IPS-18a (cell line): ENCODE measurements around the gene CDC7.
"Not testable (repeated sequence)": the region's sequence is repeated elsewhere in the genome, so short reads cannot be mapped to it uniquely, and the experiment has no call there.

Experiments
- H3K27ac ChIP-seq: one replicate; pipeline ENCODE4 v1.5.1; 2013; ENCODE audit warnings: low read length
- H3K27me3 ChIP-seq: one replicate; pipeline ENCODE4 v1.6.1; 2013; ENCODE audit warnings: mild to moderate bottlenecking, low read length; ENCODE audit not compliant: control insufficient read depth, insufficient read depth
- H3K36me3 ChIP-seq: one replicate; pipeline ENCODE4 v1.6.1; 2013; ENCODE audit warnings: low read depth, low read length; ENCODE audit not compliant: control insufficient read depth
- H3K4me1 ChIP-seq: one replicate; pipeline ENCODE4 v1.6.1; 2013; ENCODE audit warnings: low read depth, low read length; ENCODE audit not compliant: control insufficient read depth
- H3K4me3 ChIP-seq: one replicate; pipeline ENCODE4 v1.5.1; 2013; ENCODE audit warnings: low read length
- H3K9ac ChIP-seq: one replicate; pipeline ENCODE4 v1.6.1; 2013; ENCODE audit warnings: mild to moderate bottlenecking, low read length, moderate library complexity
- H3K9me3 ChIP-seq: one replicate; pipeline ENCODE4 v1.6.1; 2013; ENCODE audit warnings: low read depth, low read length; ENCODE audit not compliant: control insufficient read depth

Gene CDC7

GRCh38 chr1:91500756-91501522 is at the start of gene CDC7:
TSS of gene CDC7 (plus strand) at chr1:91500851. CDS start at chr1:91501717, 866 bp downstream.
- no peaks in the 10 kb centered on the region for H3K9me3 ChIP-seq
- peaks cover 25% of the 10 kb centered on the region for H3K4me1 ChIP-seq
- peak within 1 kb of the TSS; percentile 86 for H3K9ac ChIP-seq
- H3K36me3 ChIP-seq = peaks cover 4% of the 10 kb centered on the region
- peak within 1 kb of the TSS; percentile 91 for H3K27ac ChIP-seq
- no peaks in the 10 kb centered on the region for H3K27me3 ChIP-seq
- peak within 1 kb of the TSS; percentile 76 for H3K4me3 ChIP-seq

- Histone ChIP-seq H3K36me3 (no peaks in the 10 kb centered on the region), H3K9me3 (no peaks in the 10 kb centered on the region), H3K4me1 (no peaks in the 10 kb centered on the region), H3K9ac (no peak overlapping the region), H3K27ac (no peak overlapping the region), H3K4me3 (no peak overlapping the region), H3K27me3 (no peaks in the 10 kb centered on the region)
Observed at GRCh38 chr1:91454136-91454535, 46.5 kb upstream of the CDC7 start.

GRCh38 chr1:91455334-91455733 is 45.3 kb upstream of the CDC7 start:
- Histone ChIP-seq H3K9me3 (no peaks in the 10 kb centered on the region), H3K4me3 (no peak overlapping the region), H3K36me3 (no peaks in the 10 kb centered on the region), H3K4me1 (no peaks in the 10 kb centered on the region), H3K27me3 (no peaks in the 10 kb centered on the region), H3K27ac (no peak overlapping the region), H3K9ac (no peak overlapping the region)

GRCh38 chr1:91455896-91456295 is 44.8 kb upstream of the CDC7 start:
- no peak overlapping the region for H3K9ac ChIP-seq
- no peaks in the 10 kb centered on the region for H3K27me3 ChIP-seq
- H3K4me1 ChIP-seq = no peaks in the 10 kb centered on the region
- no peak overlapping the region for H3K4me3 ChIP-seq
- H3K9me3 ChIP-seq = no peaks in the 10 kb centered on the region
- no peak overlapping the region for H3K27ac ChIP-seq
- H3K36me3 ChIP-seq = no peaks in the 10 kb centered on the region

DNA sequence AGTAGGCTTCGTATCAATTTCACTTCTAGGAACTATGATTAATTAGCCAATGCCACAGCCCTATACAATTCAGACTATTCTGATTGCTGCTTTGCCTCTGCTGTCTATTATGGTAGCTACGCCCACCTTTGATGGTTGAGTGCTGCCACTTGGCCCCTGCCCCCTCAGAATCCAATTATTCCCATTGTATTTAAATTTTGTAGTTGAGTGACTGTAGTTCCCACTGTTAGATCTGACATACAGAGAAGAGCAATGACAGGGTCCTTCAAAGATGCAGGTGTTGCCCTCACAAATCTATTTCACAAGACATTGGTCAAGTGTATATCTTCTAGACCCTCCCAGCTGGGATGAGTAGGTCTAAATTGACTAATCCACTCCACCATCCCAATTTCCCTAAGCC is 35.3 kb upstream of the CDC7 start:
- H3K4me3 ChIP-seq, H3K36me3 ChIP-seq, H3K9me3 ChIP-seq, H3K9ac ChIP-seq, H3K4me1 ChIP-seq, H3K27me3 ChIP-seq, H3K27ac ChIP-seq: not testable (repeated sequence)

- H3K4me1 ChIP-seq = no peaks in the 10 kb centered on the region
- H3K4me3 ChIP-seq = no peak overlapping the region
- H3K36me3 ChIP-seq = no peaks in the 10 kb centered on the region
- no peak overlapping the region for H3K9ac ChIP-seq
- H3K27me3 ChIP-seq = no peaks in the 10 kb centered on the region
- H3K9me3 ChIP-seq = no peaks in the 10 kb centered on the region
- no peak overlapping the region for H3K27ac ChIP-seq
Observed at GRCh38 chr1:91476533-91477217, 24.0 kb upstream of the CDC7 start.

- H3K36me3 ChIP-seq = no peaks in the 10 kb centered on the region
- H3K27ac ChIP-seq = no peak overlapping the region
- H3K4me1 ChIP-seq = no peaks in the 10 kb centered on the region
- peaks cover 5% of the 10 kb centered on the region for H3K9me3 ChIP-seq
- no peak overlapping the region for H3K9ac ChIP-seq
- H3K27me3 ChIP-seq = no peaks in the 10 kb centered on the region
- no peak overlapping the region for H3K4me3 ChIP-seq
Observed at GRCh38 chr1:91487469-91487868, 13.2 kb upstream of the CDC7 start.

DNA sequence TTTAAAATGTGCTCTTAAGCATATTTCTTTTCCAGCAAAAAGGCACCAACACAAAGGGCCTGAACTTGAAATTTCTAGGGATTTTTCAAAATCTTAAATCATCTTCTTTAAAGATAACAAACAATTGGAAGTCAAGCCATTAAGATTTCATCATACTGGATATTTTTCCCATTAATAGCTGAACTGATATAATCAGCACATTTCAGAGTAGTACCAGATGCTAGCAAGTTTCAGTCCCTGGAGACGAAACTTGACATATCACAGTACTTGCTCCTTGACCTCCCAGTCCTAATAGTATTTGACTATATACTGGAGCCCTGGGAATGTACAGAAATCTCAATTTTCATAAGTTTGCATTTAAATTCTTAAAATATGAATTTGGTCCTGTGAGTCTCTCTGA is 10.2 kb upstream of the CDC7 start:
- Histone ChIP-seq H3K27me3 (no peaks in the 10 kb centered on the region), H3K36me3 (no peaks in the 10 kb centered on the region), H3K27ac (no peak overlapping the region), H3K4me3 (no peak overlapping the region), H3K9ac (no peak overlapping the region), H3K9me3 (no peaks in the 10 kb centered on the region), H3K4me1 (no peaks in the 10 kb centered on the region)

GRCh38 chr1:91498035-91498434 is 2.6 kb upstream of the CDC7 start:
- no peak overlapping the region for H3K9ac ChIP-seq
- H3K27me3 ChIP-seq = no peaks in the 10 kb centered on the region
- peaks cover 21% of the 10 kb centered on the region for H3K4me1 ChIP-seq
- no peaks in the 10 kb centered on the region for H3K36me3 ChIP-seq
- H3K27ac ChIP-seq = no peak overlapping the region
- H3K9me3 ChIP-seq = no peaks in the 10 kb centered on the region
- no peak overlapping the region for H3K4me3 ChIP-seq

- Histone ChIP-seq H3K4me1 (peaks cover 25% of the 10 kb centered on the region), H3K27ac (no peak overlapping the region), H3K4me3 (no peak overlapping the region), H3K9me3 (no peaks in the 10 kb centered on the region), H3K9ac (no peak overlapping the region), H3K27me3 (no peaks in the 10 kb centered on the region), H3K36me3 (no peaks in the 10 kb centered on the region)
Observed at GRCh38 chr1:91498498-91499245, 2.0 kb upstream of the CDC7 start.

DNA sequence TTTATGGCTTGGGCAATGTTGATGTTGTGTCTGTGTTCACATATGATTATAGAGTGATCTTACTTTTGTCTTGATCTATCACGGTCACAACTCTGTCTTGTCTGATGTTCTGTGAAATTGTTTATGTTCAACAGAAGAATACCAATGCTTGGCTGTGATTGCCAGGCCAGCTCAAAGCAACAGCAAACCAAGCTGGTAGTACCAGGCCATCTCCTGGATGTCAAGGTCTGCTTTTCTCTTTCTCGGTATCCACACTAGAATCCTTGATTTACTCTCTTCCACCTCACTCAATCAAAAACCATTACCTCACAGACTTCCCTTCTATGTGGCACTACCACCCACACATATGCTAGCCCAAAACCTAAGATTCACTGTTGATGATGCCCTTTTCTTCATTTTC is 1.3 kb upstream of the CDC7 start:
- H3K27me3 ChIP-seq = no peaks in the 10 kb centered on the region
- H3K9me3 ChIP-seq = no peaks in the 10 kb centered on the region
- no peak overlapping the region for H3K4me3 ChIP-seq
- H3K27ac ChIP-seq = no peak overlapping the region
- peaks cover 25% of the 10 kb centered on the region for H3K4me1 ChIP-seq
- H3K36me3 ChIP-seq = no peaks in the 10 kb centered on the region
- H3K9ac ChIP-seq = no peak overlapping the region
